Activated T-helper 1 cell treated with anti-CD3 and anti-CD28 coated beads, Interleukin-12 subunit alpha, Interleukin-12 subunit beta, Interleukin-2, Interleukin-4 antibody, amounts not matched to agents 30 ng/mL and 10 ng/mL and 1 ng/mL, durations not matched to agents 14 hours and 24 hours and 36 hours (primary cell): ENCODE results near the gene HPN. TPM values are rescaled to one million over a fixed set of nuclear protein-coding genes. Genes with fewer than 3 reads are reported as not detected.

Source experiments
- DNase-seq: peaks from one replicate; pipeline ENCODE4 v3.0.0; 2021; ENCODE audit warnings: low spot score
- H3K27ac Mint-ChIP-seq: one replicate; pipeline ENCODE4 v1.8.0; 2021; ENCODE audit warnings: mild to moderate bottlenecking, mixed read lengths
- H3K27me3 Mint-ChIP-seq: one replicate; pipeline ENCODE4 v1.8.0; 2022; ENCODE audit warnings: mild to moderate bottlenecking, moderate library complexity, mixed read lengths; ENCODE audit not compliant: insufficient read depth
- H3K36me3 Mint-ChIP-seq: one replicate; pipeline ENCODE4 v1.8.0; 2021; ENCODE audit warnings: low read depth, mixed read lengths
- H3K4me1 Mint-ChIP-seq: one replicate; pipeline ENCODE4 v1.8.0; 2021; ENCODE audit warnings: low read depth, mixed read lengths
- H3K4me3 Mint-ChIP-seq: one replicate; pipeline ENCODE4 v1.8.0; 2021; ENCODE audit warnings: mild to moderate bottlenecking, moderate library complexity, mixed read lengths
- H3K9me3 Mint-ChIP-seq: one replicate; pipeline ENCODE4 v1.8.0; 2021; ENCODE audit warnings: mixed read lengths
- intact Hi-C: fragments of 100-400 bp; cut with micrococcal nuclease; formaldehyde crosslinking; loops from one replicate; pipeline ENCODE4 v1.15.1; 2024
- total RNA-seq: library from RNA; stranded (reverse); gene quantifications from 2 replicates; pipeline ENCODE4 v1.2.3, GENCODE V29; 2022

HPN gene
- total RNA-seq, 1 donor from 2014 or later: not detected

- Mint-ChIP-seq H3K27me3 (peaks cover 3% of the 10 kb centered on the region), H3K27ac (peak overlapping the region; percentile 35), H3K4me3 (no peak overlapping the region), H3K9me3 (peaks cover 6% of the 10 kb centered on the region), H3K36me3 (no peaks in the 10 kb centered on the region), H3K4me1 (peaks cover 14% of the 10 kb centered on the region)
- intact Hi-C loops: no loop called here
- DNase-seq: no peak
Observed at GRCh38 chr19:35107545-35107944, 66.0 kb downstream of the HPN start.

- Mint-ChIP-seq H3K36me3 (no peaks in the 10 kb centered on the region), H3K27me3 (peaks cover 3% of the 10 kb centered on the region), H3K27ac (no peak overlapping the region), H3K4me1 (peaks cover 14% of the 10 kb centered on the region), H3K4me3 (no peak overlapping the region), H3K9me3 (peaks cover 6% of the 10 kb centered on the region)
- no peak for DNase-seq
- intact Hi-C loops: no loop called here
Observed at GRCh38 chr19:35108730-35109129, 67.2 kb downstream of the HPN start.

DNA sequence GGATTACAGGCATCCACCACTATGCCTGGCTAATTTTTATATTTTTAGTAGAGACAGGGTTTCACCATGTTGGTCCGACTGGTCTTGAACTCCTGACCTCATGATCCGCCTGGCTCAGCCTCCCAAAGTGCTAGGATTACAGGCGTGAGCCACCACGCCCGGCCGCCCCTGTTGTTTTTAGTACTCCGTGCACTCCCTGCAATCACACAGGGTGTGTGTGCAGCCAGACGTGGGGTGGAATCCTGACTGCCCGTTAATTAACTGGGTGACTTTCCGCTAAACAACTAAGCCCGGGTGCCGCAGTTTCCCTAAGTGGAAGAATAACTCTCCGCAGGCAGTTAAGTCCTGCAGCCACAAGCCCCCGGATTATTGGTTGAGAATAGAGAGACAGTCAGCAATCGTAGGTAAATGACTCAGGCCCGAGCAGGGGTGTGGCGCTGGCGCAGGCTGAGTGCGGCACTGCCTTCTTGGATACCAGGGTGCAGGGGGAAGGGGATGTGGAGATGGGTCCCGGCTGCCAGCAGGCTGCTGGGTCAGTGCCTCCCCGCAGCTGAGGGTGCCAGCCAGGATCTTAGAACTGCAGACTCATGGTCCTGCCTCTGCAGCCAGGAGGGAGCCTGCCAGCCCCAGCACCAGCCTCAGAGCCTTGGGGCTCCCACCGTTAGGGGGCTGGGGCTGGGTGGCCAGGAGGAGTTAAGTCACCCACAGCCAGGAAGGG lies 68.0 kb downstream of the HPN start:
- no peak overlapping the region for H3K27ac Mint-ChIP-seq
- no peak overlapping the region for H3K4me3 Mint-ChIP-seq
- H3K4me1 Mint-ChIP-seq: peaks cover 17% of the 10 kb centered on the region
- no peak for DNase-seq
- H3K36me3 Mint-ChIP-seq: no peaks in the 10 kb centered on the region
- H3K27me3 Mint-ChIP-seq: peaks cover 7% of the 10 kb centered on the region
- H3K9me3 Mint-ChIP-seq: peaks cover 6% of the 10 kb centered on the region
- intact Hi-C loops: no loop called here

- no peak for DNase-seq
- intact Hi-C loops: no loop called here
- H3K36me3 Mint-ChIP-seq: no peaks in the 10 kb centered on the region
- H3K27me3 Mint-ChIP-seq: peaks cover 8% of the 10 kb centered on the region
- H3K4me1 Mint-ChIP-seq: peaks cover 20% of the 10 kb centered on the region
- no peak overlapping the region for H3K4me3 Mint-ChIP-seq
- no peak overlapping the region for H3K27ac Mint-ChIP-seq
- H3K9me3 Mint-ChIP-seq: peaks cover 6% of the 10 kb centered on the region
Observed at GRCh38 chr19:35110974-35111373, 69.5 kb downstream of the HPN start.

DNA sequence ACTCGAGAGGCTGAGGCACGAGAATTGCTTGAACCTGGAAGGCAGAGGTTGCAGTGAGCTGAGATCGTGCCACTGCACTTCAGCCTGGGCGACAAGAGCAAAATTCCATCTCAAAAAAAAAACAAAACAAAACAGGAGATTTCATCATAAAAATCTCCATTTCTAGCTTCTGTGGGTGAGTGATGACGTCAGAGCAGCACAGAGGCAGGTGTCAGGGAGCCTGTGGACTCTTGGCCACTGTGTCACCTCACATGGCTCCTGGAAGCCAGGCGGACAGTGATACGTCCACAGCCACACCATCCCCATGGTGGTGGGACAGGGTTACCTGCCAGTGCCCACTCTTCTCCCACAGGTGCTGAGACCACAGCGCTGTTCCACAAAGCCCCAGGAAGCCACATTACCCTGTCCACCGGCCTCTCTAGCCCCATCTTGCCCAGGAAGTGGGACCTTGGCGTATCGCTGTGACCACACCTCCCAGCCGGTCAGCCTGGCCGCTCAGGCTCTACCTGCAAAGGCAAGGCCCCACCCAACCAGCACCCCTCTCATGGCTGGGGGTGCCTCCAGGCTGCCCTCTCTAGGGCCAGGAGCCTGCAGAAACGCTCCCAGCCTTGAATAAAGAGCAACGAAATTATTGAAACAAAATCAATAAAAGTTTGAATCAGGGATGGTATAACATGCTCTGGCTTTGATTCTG lies 71.6 kb downstream of the HPN start:
- Mint-ChIP-seq H3K4me1 (peaks cover 6% of the 10 kb centered on the region), H3K4me3 (no peak overlapping the region), H3K27me3 (peaks cover 8% of the 10 kb centered on the region), H3K36me3 (no peaks in the 10 kb centered on the region), H3K9me3 (no peaks in the 10 kb centered on the region), H3K27ac (no peak overlapping the region)
- intact Hi-C loops: no loop called here
- no peak for DNase-seq

- Mint-ChIP-seq H3K27ac (no peak overlapping the region), H3K9me3 (no peaks in the 10 kb centered on the region), H3K36me3 (no peaks in the 10 kb centered on the region), H3K4me3 (no peak overlapping the region), H3K4me1 (peaks cover 6% of the 10 kb centered on the region), H3K27me3 (peaks cover 7% of the 10 kb centered on the region)
- intact Hi-C loops: loop anchor here (1.0 to 2.0 kb wide), 2 partner anchors 26 to 103 kb away; no protein-coding TSS in a partner anchor
- DNase-seq: peak; percentile 38
Observed at GRCh38 chr19:35114353-35115176, 73.0 kb downstream of the HPN start.

- DNase-seq: no peak
- Mint-ChIP-seq H3K9me3 (no peaks in the 10 kb centered on the region), H3K27me3 (peaks cover 7% of the 10 kb centered on the region), H3K27ac (no peak within 1 kb of the TSS), H3K36me3 (no peaks in the 10 kb centered on the region), H3K4me3 (no peak within 1 kb of the TSS), H3K4me1 (peaks cover 6% of the 10 kb centered on the region)
- intact Hi-C loops: loop anchor here (2.0 kb wide), 1 partner anchor 25 kb away; no protein-coding TSS in a partner anchor
Observed at GRCh38 chr19:35115177-35115951, 73.8 kb downstream of the HPN start, which contains the start of gene FXYD3. Gene FXYD3 (plus strand): TSS chr19:35115823. CDS start chr19:35119377, 3,554 bp downstream.

Other genes with a start within 250 kb of the HPN start
- gene ZNF30, start 114.8 kb upstream of the HPN start, total RNA-seq: 3.4 and 4.5 TPM in 2 replicates
- gene ZNF792, start 77.5 kb upstream of the HPN start, total RNA-seq: 6.5 and 6.8 TPM in 2 replicates
- gene GRAMD1A, start 41.4 kb upstream of the HPN start, total RNA-seq: 176 and 189 TPM in 2 replicates
- gene SCN1B, start 11.3 kb upstream of the HPN start, total RNA-seq: 1.1 and 1.2 TPM in 2 replicates
- gene FXYD3, start 74.1 kb downstream of the HPN start, total RNA-seq: not detected in 2 replicates
- not detected in 2 replicates for gene LGI4, start 93.3 kb downstream of the HPN start, total RNA-seq
- not detected in 2 replicates for gene FXYD1, start 97.1 kb downstream of the HPN start, total RNA-seq
- gene FXYD7, start 101.5 kb downstream of the HPN start, total RNA-seq: 0.39 TPM in 1 of 2 replicates, not detected in the other
- 299 and 309 TPM in 2 replicates for gene FXYD5, start 113.0 kb downstream of the HPN start, total RNA-seq
- not detected in 2 replicates for gene FAM187B, start 187.0 kb downstream of the HPN start, total RNA-seq
- gene LSR, start 207.3 kb downstream of the HPN start, total RNA-seq: 2.7 and 4.0 TPM in 2 replicates
- gene USF2, start 227.2 kb downstream of the HPN start, total RNA-seq: 156 and 164 TPM in 2 replicates
- 0.57 and 0.96 TPM in 2 replicates for gene HAMP, start 240.8 kb downstream of the HPN start, total RNA-seq